NCI-H748 (cell line): ENCODE results near the gene TMEM59.
A peak's percentile ranks its signal among the peaks of the same experiment; 100 is the strongest.
"Not testable (repeated sequence)": the region's sequence is repeated elsewhere in the genome, so short reads cannot be mapped to it uniquely, and the experiment has no call there.

Experiments
- DNase-seq: peaks from one replicate; lab custom pipeline; 2025; ENCODE audit not compliant: unreplicated experiment; lab: John Stamatoyannopoulos, UW

TMEM59 gene

DNA sequence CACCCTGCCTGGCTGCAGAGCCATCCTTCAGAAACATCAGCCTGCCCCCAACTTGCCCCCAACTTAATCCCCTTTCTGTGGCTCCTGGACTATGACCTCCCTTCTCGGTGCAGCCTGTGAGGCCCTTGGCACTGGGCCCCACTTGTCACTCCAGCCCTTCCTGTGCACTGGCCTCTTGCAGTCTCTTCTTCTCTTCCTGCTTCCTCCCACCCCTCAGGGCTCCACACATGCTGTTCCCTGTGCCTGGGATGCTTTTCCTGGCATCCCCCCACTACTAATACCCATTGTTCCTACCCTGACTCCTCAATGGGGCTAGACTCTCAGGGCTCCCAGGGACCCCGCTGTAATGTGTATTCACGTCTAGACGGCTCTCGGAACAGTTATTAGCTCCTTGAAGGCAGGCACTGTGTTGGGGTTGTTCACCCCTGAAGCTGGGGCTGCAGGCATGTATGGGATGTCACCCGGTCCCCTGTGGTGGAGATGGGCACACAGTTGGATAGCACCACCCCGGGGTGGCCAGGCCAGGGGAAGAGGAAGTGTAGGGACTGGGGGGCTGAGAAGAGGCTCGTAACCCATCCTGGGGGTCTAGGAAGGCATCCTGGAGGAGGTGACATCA is 39.5 kb downstream of the TMEM59 start:
- no peak for DNase-seq

DNA sequence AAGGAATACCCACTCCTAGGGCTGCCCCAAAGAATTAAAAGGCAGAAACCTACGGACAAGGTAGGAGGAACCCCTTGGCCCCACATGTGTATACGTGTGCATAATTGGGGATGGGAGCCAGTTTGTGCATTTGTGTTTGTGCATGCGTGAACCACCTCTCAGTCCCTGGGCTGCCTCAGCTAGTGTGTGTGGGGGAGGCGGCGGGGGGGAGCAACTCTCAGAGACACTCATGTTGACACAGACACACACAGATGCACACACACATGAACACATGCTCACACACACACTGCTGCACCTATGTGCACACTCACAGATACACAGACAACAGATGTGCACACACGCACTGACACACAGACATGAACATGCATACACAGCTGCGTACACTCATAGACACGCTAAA is 40.1 kb downstream of the TMEM59 start:
- no peak for DNase-seq

DNA sequence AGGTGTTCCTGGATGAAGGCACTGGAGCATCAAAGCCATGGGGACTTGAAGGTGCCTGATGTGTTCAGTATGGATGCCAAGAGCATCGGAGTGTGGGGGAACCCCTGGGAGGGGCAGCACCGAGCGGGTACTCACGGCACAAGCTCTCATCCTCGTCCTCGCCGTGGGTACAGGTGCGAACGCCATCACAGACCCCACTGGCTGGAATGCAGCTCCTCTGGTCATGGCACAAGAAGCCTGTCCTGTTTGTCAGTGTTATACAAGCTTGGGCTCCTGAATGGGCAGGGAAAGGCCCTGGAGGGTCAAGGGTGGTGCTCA is 41.0 kb downstream of the TMEM59 start:
- no peak for DNase-seq

DNA sequence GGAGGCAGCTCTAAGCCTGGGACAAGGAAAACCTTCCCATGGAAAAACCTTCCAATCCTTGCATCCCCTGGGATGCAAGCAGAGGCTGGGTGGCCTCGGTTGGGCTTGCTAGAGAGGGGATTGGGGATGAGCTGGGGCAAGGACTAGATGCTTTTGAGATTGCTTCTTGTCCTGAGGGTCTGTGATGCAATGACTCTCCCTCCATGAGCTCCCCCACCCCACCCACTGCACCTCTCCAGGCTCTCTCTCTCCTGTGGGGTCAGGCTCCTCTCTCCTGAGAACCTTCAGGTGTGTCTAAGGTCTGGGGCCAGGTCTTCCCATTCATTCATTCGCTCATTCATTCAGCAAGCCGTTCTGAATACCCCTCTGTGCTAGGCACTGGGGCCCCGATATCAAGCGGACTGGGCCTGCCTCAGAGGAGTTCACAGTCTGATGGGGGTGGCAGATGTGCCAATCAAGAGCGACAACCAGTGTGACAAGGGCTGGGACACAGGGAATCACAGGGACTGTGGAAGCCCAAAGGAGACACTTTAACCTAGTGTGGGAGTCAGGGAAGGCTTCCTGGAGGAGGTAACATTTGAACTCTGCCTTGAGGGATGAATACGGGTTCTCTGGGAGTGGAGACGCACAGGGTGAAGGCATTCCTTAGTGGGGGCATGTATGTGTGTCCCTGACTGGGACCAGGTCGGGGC is 41.5 kb downstream of the TMEM59 start:
- DNase-seq, result no peak

DNA sequence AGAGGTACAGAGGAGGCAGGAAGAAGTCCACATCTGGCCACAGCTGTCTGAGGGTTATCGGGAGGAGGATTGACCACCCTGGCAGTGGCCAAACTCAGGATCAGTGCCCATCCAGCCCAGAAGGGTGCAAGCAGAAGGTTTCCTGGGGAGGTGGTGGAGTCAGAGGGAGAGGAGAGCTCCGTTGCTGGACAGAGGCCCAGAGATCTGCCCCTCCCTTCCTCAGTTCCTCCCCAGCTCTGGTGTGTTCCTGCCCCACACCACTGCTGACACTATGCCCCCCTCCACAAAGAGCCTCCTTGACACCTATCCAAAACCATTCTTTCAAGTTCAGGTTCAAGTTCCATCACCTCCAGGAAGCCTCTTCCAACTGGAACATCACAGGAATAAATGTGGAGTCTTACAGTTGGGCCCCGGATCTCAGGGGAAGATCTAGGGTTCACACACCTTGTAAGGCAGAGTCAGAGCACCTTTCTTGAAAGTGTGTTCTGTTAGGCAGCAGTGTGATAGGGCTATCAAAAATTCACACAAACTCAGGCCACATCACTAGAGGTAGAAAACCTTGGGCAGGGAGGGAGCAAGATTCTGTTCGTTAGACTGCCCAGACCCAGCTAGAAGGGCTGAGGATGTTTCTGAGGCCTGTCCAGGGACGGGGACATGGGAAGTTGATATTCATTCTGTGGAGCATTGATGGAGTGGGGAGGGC is 42.4 kb downstream of the TMEM59 start:
- DNase-seq, result no peak

DNA sequence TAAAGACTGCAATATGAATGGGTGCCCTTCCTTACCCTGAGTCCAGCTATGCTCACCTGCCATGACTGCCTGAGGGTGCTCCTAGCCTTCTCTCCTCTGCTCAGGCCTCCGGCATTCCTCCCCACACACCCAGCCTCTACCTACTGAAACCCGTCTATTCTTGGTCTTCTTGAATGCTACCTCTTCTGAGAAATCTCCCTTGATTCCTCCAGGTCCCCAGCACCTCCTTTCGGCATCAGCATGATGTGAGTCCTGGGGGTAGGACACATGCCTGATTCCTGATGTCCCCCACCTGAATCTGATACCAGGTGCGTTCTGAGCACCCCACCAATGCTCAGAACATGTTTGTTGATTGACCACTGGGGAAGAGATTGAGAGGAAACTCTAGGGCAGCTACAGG is 43.6 kb downstream of the TMEM59 start:
- DNase-seq, result no peak

DNA sequence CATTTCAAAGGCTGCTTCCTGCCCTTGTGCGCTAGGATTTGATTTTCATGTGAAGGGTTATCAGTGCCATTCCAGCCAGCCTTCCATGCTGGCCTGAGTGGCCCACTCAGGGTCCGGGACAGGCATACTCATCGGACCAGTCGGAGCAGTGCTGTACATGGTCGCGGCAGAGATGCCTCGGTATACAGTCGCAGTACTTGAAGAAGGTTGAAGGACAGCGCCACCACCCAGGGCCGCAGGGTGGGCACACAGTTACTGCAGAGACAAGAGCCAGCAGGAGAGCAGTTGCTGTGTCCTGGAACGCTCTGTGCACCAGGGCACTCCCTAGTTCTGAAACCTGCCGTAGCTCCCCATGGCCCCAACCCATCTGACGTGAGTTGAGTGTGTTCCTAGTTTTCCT is 44.1 kb downstream of the TMEM59 start:
- DNase-seq, result no peak

DNA sequence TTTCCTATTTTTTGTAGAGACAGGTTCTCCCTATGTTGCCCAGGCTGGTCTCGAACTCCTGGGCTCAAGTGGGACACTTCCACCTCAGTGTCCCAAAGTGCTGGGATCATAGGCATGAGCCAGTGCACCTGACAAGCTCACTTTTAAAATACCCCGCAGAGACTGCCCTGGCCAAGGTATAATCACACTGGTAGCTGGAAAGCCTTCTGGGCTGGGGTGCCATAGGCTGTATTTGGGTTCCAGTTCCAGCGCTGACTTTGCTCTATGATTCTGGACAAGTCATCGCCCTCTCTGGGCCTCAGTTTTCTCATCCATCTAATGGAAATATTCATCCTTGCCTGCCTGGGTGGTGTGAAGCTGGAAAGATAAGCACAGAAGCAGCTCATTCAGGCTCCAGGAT is 45.4 kb downstream of the TMEM59 start:
- DNase-seq, result no peak

DNA sequence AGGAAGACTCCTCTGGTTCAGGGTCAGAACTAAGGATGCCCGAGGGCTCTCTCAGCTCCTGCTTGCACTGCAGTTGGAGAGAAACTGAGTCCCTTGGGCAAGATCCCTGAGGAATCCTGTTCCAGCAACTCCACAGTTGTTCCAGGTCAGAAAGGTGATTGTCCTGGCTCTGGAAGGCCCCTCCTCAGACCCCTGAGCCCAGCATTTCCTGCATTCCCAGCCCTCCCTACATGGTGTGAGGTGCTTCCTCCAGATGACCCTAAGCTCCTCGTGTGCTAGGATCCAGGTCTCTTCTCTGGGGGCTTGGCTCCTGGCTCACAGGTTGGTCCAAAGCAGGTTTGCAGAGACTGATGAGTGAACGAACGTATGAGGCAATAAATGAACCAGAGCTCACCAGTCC is 46.5 kb downstream of the TMEM59 start:
- DNase-seq, result no peak

DNA sequence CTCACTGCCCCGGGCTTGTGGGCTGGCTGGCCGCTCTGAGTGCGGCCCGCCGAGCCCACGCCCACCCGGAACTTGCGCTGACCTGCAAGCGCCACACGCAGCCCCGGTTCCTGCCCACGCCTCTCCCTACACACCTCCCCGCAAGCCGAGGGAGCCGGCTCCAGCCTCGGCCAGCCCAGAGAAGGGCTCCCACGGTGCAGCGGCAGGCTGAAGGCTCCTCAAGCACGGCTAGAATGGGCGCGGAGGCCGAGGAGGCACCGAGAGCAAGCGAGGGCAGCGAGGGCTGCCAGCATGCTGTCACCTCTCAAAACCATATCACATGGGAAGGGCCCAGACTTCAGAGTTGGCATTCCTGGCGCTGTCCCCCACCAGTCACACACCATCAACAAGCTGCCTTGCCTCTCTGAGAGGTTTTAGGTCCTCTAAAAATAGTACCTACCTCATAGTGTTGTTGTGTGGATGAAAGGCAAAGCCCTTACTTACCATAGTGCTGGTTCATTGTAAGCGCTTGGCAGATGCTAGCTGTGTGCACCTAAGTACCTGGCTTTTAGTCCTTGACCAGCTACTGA is 48.4 kb downstream of the TMEM59 start:
- no peak for DNase-seq

DNA sequence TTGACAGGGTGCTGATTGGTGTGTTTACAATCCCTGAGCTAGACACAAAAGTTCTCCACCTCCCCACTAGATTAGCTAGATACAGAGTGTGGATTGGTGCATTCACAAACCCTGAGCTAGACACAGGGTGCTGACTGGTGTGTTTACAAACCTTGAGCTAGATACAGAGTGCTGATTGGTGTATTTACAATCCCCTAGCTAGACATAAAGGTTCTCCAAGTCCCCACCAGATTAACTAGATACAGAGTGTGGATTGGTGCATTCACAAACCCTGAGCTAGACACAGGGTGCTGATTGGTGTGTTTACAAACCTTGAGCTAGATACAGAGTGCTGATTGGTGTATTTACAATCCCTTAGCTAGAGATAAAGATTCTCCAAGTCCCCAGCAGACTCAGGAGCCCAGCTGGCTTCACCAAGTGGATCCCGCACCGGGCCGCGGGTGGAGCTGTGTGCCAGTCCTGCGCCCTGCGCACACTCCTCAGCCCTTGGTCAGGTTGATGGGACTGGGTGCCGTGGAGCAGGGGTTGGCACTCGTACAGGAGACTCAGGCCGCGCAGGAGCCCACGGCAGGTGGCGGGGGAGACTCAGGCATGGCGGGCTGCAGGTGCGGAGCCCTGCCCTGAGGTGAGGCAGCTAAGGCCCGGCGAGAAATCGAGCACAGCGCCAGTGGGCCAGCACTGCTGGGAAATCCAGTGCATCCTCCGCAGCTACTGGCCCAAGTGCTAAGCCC is 49.1 kb downstream of the TMEM59 start:
- DNase-seq, result not testable (repeated sequence)

DNA sequence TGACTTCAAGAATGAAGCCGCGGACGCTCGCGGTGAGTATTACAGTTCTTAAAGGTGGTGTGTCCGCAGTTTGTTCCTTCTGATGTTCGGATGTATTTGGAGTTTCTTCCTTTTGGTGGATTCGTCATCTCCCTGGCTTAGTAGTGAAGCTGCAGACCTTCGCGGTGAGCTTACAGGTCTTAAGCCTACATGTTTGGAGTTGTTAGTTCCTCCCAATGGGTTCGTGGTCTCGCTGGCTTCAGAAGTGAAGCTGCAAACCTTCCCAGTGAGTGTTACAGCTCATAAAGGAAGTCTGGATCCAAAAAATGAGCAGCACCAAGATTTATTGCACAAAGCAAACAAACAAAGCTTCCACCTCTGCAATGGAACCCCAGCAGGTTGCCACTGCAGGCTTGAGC is 49.8 kb downstream of the TMEM59 start:
- DNase-seq, result no peak

DNA sequence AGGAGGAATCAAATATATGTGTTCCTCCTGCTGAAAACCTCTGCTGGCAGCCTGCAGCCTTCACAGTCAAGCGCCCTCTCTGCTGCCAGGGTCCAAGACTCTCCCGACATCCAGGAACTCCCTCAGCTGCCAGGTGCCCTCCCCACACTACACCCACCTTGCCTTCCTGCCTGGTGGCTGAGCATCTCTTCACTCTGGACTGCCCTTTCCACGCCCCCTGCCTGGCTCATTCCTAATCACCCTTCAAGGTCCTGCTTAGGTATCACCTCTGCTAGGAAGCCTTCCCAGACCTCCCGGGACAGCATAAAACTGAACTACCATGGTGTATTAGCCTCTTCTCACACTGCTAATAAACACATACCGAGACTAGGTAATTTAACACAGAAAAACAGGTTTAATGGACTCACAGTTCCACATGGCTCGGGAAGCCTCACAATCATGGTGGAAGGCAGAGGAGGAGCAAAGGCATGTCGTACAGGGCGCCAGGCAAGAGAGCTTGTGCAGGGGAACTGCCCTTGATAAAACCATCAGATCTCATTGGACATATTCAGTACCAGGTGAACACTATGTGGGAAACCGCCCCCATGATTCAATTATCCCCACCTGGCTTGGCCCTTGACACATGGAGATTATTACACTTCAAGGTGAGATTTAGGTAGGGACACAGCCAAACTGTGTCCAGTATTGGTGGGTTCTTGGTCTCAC is 50.3 kb downstream of the TMEM59 start:
- DNase-seq, result no peak

DNA sequence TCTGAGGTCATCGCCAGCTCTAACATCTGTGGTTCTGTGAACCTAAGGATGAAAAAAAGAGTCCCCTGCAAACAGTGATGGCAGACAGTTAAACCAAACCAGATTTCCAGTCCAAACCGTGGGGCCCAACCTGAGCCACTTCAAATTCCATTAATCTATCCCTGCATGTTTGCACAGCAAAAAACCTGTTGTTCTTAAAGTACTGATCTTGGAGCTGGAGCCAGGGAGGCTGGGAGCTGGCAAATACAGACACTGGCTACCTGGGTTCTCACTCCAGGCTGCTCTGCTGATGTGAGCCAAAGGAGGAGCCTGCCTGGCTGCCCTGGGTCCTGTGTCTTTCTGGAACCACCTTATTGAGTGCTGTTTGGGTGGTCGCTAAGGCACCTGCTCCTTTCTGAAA is 51.4 kb downstream of the TMEM59 start:
- DNase-seq, result peak; percentile 40

DNA sequence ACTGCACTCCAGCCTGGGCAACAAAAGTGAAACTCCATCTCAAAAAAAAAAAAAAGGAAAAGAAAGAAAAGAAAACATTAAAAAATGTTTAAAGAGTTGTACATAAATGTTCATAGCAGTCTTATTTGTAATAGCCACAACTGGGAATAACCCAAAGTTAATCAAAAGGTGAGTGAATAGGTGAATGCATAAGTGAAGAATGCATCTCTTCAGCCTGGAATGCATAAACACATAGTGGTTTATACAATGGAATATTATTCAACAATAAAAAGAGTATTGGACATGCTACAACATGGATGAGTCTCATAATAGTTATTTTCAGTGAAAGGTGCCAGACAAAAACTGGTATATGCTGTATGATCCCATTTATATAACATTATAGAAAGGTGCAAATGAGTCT is 53.1 kb downstream of the TMEM59 start:
- no peak for DNase-seq

DNA sequence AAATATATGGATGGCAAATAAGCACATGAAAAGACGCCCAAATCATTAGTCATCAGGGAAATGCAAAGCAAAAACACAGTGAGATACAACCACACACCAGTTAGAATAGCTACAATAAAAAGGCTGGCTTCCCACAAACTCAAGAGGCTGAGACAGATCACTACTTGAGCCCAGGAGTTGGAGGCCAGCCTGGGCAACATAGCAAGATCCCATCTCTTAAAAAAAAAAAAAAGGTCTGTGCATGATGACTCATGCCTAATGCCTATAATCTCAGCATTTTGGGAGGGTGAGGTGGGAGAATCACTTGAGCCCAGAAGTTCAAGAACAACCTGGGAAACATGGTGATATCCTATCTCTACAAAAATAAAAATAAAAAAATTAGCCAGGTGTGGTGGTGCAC is 54.8 kb downstream of the TMEM59 start:
- no peak for DNase-seq

DNA sequence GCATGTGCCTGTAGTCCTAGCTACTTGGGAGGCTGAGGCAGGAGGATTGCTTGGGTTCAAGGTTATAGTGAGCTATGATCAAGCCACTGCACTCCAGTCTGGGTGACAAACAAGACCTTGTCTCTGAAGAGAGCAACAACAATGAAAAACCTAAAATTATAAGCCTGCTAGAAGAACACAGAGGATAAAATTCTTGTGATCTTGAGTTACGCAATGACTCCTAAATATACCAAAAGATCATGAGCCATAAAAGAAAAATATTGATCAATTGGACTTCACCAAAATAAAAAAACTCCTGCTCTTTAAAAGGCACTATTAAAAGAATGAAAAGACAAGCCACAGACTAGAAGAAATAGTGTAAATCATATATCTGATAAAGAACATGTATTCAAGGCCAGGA is 57.3 kb downstream of the TMEM59 start:
- no peak for DNase-seq

DNA sequence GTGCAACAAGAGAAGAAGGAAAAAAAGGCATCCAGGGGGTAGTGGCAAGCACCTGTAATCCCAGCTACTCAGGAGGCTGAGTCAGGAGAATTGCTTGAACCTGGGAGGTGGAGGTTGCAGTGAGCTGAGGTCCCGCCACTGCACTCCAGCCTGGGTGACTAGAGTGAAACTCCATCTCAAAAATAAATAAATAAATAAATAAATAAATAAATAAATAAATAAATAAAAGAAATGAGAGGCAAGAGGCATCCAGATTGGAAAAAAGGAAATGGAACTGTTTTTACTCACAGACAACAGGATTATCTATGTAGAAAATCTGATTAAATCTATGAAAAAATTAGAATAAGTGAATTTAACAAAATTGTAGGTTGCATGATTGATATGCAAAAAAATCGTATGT is 58.5 kb downstream of the TMEM59 start:
- DNase-seq, result not testable (repeated sequence)

DNA sequence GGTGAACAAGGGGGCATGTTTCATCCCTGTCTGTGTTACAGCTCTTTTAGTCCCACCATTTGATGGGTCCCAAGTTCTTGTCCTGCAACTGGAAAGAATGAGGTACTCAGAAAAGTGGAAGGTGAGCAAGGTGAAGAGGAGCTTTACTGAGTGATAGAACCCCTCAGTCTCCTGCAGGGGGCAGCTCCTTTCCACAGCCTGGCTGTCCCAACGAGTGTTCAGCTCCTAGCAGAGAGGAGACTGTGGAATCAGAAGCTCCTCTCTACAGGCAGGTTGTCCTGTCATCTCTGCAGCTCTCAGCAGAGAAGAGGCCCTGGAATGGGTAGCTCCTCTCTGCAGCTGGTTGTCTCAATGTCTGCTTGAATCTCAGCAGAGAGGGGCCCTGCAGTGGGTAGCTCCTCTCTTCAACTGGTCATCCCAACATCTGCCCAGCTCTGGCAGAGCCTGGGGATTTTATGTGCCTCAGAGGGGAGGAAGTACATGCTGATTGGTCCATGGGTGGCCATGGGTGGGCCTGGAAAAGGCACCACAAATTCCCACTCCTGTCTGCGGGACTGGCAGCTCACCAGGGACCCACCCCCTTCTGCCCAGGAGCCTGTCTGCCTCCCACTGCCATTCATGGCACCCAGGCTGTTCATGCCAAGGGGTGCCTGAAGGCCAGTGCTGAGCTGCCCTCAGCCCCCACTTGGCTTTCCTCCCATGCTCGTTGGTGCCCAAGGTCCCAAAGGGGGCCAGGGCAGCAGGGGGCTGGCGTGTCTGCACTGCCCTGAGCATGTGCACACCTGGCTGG is 60.7 kb downstream of the TMEM59 start:
- DNase-seq, result no peak

DNA sequence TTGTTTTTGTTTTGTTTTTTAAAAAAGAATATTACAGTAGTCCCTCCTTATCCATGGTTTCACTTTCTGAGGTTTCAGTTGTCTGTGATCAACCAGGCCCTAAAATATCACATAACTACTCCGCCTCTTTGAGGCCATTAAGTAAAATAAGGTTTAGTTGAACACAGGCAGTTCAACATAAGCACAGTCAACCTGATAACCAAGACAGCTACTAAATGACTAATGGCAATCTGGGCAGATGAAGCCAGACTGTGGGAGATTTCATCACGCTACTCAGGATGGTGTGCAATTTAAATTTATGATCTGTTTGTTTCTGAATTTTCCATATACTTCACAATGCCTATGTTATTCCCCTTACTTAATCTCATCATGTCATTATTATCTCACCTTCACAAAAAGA is 65.1 kb downstream of the TMEM59 start:
- no peak for DNase-seq
